AG10803 (cell line): Measurements from ENCODE around the gene RAB4A.

ENCODE experiments used
- DNase-seq: peaks from one replicate; pipeline ENCODE4 v3.0.0; 2010; ENCODE audit warnings: low read depth
- H3K4me3 ChIP-seq: 2 replicates; pipeline ENCODE4 v1.5.1; 2011; ENCODE audit warnings: mild to moderate bottlenecking, low read length, control low read depth
- CTCF ChIP-seq: conservative IDR thresholded peaks from 2 replicates; pipeline ENCODE4 v1.5.1; 2011; ENCODE audit warnings: mild to moderate bottlenecking, low read length, control low read depth, inconsistent platforms

Gene RAB4A

GRCh38 chr1:229228522-229228921 lies 42.4 kb upstream of the RAB4A start:
- TF ChIP-seq CTCF, result no peak
- no peak for DNase-seq
- no peak overlapping the region for H3K4me3 ChIP-seq

DNA sequence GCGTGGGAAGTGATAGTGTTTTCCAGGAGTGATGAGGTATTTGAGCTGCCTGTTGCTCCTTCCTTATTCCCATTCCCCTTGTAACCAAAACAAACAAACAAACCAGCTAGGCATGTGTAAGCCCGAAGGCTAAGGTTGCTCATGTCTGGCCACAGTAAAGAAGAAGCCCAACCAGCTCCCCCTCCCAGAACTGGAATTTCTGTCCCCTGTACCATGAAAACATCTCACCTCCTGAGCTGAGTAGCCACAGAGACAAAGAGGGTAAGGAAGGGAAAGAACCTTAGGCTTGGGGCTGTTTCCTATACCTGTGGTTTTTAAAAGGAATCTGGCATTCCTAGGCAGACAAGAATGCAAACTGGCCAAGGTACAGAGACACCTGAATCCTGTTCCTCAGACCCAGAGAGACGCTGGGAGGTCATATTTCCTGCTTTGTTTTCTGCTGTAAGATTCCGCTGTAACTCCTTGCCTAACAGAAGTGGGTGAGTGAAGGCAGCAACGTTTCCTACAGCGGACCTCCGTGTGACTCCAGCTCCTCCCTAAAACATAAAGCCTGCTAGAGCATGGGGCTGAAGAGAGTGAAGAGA lies 41.7 kb upstream of the RAB4A start:
- DNase-seq, result peak; percentile 40
- H3K4me3 ChIP-seq, result no peak overlapping the region
- TF ChIP-seq CTCF, result no peak

- no peak for TF ChIP-seq CTCF
Measured at GRCh38 chr1:229229721-229230139, 41.2 kb upstream of the RAB4A start.

DNA sequence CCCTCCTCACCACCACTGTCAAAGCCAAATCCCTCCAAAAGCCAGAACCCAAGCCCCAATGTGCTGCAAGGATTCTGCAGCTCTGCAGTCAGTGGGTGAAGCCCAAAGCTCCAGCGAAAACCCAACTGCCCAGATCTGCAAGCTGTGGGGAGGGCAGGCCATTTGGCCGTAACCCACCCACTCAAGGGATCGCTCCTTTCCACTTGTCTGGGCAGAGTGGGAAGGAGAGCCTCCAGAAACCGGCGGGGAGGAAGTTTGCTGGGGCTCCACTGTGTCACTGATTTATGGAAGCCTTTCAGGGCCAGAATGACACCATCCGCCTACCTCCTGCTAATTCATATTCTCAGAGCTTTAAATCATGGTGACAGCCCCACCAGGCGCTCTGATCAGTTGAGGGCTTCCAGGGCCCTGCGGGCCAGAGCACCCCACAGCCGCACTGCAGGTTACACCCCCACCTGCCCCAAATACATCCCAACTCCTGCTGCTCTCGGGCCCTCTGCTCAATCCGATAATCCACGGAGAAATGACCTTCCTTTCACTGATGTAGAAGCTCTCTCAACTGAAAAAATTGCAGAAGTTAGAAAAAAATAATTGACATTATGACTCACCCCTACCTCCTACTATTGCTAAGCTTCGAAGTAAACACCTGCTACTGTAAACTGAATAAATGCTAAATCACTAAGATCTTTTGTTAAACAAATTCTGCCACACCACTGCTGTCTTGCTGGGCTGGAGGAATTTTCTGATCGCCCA lies 40.6 kb upstream of the RAB4A start:
- H3K4me3 ChIP-seq, result no peak overlapping the region
- DNase-seq, result no peak
- TF ChIP-seq CTCF, result no peak

More at GRCh38 chr1:229229721-229230139, 41.2 kb upstream of the RAB4A start:
- peak; percentile 55 for DNase-seq
- no peak overlapping the region for H3K4me3 ChIP-seq

GRCh38 chr1:229230893-229231753 lies 39.8 kb upstream of the RAB4A start:
- no peak for TF ChIP-seq CTCF
- no peak for DNase-seq
- H3K4me3 ChIP-seq, result no peak overlapping the region

- H3K4me3 ChIP-seq, result no peak overlapping the region
- no peak for DNase-seq
- TF ChIP-seq CTCF, result no peak
Measured at GRCh38 chr1:229231754-229232119, 39.2 kb upstream of the RAB4A start.
